ENCODE measurements around the gene FXYD4. TPM values are rescaled to one million over a fixed set of nuclear protein-coding genes. Genes with fewer than 3 reads are reported as not detected.

FXYD4 gene
- total and polyA plus RNA-seq, 2 experiments from 2014 or later = 0.19 to 0.80 TPM

DNA sequence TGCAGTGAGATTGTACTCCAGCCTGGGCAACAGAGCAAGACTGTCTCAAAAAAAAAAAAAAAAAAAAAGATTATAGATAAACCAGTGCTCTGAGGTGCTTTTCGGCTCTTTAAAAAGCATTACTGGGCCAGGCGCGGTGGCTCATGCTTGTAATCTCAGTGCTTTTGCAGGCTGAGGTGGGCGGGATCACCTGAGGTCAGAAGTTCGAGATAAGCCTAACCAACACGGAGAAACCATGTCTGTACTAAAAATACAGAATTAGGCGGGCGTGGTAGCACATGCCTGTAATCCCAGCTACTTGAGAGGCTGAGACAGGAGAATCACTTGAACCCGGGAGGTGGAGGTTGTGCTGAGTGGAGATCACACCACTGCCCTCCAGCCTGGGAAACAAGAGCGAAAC lies 44.1 kb downstream of the FXYD4 start:
- Histone ChIP-seq H3K4me1 (ENCODE audit: insufficient read depth) (peaks cover 5% of the 10 kb centered on the region), H3K4me2 (no peak overlapping the region), H3K9me2 (replicated peaks; ENCODE audit: insufficient read depth) (no peaks in the 10 kb centered on the region), H3K79me2 (no peaks in the 10 kb centered on the region), H2AFZ (no peak overlapping the region), H3K9me3 (ENCODE audit: low read depth) (no peaks in the 10 kb centered on the region), H4K20me1 (ENCODE audit: insufficient read depth, poor library complexity, severe bottlenecking) (no peaks in the 10 kb centered on the region), H3K4me3 (no peak overlapping the region), H3K27ac (no peak overlapping the region), H3K36me3 (replicated peaks; ENCODE audit: insufficient read depth, low read depth) (no peaks in the 10 kb centered on the region), H3K27me3 (no peaks in the 10 kb centered on the region)
- DNase-seq (ENCODE audit: low spot score) = no peak
- 67% methylated on average over 9 of the region's 10 CpGs for WGBS (ENCODE audit: low lambda C conversion rate, missing lambda C conversion rate)
- TF ChIP-seq EZH2 (IDR thresholded peaks at IDR 0.05; ENCODE audit: borderline replicate concordance) = no peak
- TF ChIP-seq, protein P1, sequence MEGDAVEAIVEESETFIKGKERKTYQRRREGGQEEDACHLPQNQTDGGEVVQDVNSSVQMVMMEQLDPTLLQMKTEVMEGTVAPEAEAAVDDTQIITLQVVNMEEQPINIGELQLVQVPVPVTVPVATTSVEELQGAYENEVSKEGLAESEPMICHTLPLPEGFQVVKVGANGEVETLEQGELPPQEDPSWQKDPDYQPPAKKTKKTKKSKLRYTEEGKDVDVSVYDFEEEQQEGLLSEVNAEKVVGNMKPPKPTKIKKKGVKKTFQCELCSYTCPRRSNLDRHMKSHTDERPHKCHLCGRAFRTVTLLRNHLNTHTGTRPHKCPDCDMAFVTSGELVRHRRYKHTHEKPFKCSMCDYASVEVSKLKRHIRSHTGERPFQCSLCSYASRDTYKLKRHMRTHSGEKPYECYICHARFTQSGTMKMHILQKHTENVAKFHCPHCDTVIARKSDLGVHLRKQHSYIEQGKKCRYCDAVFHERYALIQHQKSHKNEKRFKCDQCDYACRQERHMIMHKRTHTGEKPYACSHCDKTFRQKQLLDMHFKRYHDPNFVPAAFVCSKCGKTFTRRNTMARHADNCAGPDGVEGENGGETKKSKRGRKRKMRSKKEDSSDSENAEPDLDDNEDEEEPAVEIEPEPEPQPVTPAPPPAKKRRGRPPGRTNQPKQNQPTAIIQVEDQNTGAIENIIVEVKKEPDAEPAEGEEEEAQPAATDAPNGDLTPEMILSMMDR (IDR thresholded peaks at IDR 0.05; ENCODE audit: poor library complexity) = no peak
- no peak for TF ChIP-seq EZH2phosphoT487 (IDR thresholded peaks at IDR 0.05; ENCODE audit: low read depth, severe bottlenecking, unreplicated experiment)

DNA sequence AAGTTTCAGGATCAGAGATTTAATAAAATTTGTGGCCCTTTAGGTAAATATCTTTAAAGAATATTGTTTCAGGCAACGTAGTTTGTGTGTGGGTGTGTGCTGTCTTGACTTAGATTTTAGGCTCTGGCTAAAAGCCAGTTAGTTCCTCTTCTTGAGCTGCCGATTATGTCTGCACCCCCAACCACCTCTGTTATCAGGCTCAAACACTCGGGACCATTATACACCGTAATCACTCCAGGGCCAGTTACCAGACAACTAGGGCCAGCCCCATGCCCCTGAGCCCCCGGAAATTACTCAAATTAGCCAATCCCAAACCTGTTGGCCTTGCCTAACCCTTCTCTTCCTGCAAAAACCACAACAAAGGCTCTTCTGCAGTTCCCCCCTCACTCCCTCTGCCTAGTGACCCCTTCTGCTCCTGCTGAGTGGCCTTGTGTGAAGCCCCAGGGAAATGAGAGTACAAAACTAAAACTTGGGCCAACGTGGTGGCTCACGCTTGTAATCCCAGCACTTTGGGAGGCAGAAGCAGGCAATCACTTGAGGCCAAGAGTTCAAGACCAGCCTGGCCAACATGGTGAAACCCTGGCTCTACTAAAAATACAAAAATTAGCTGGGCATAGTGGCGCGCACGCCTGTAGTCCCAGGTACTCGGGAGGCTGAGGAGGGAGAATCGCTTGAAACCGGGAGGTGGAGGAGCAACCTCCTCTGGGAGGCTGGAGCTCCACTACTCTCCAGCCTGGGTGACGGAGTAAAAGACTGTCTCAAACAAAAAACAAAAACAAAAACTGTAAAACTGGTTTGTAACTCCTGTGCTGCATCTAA lies 46.7 kb downstream of the FXYD4 start:
- no peaks in the 10 kb centered on the region for H3K36me3 ChIP-seq (replicated peaks; ENCODE audit: insufficient read depth, low read depth)
- no peak overlapping the region for H3K4me2 ChIP-seq
- H3K27me3 ChIP-seq = no peaks in the 10 kb centered on the region
- 79% methylated on average over 14 of the region's 14 CpGs for WGBS (ENCODE audit: low lambda C conversion rate, missing lambda C conversion rate)
- H3K9me2 ChIP-seq (replicated peaks; ENCODE audit: insufficient read depth) = no peaks in the 10 kb centered on the region
- no peak overlapping the region for H3K4me3 ChIP-seq
- no peaks in the 10 kb centered on the region for H4K20me1 ChIP-seq (ENCODE audit: insufficient read depth, poor library complexity, severe bottlenecking)
- no peaks in the 10 kb centered on the region for H3K9me3 ChIP-seq (ENCODE audit: low read depth)
- DNase-seq (ENCODE audit: low spot score) = no peak
- peaks cover 14% of the 10 kb centered on the region for H3K4me1 ChIP-seq (ENCODE audit: insufficient read depth)
- H3K79me2 ChIP-seq = no peaks in the 10 kb centered on the region
- no peak overlapping the region for H2AFZ ChIP-seq
- H3K27ac ChIP-seq = no peak overlapping the region
- TF ChIP-seq EZH2 (IDR thresholded peaks at IDR 0.05; ENCODE audit: borderline replicate concordance) (no peak), EZH2phosphoT487 (IDR thresholded peaks at IDR 0.05; ENCODE audit: low read depth, severe bottlenecking, unreplicated experiment) (no peak)

DNA sequence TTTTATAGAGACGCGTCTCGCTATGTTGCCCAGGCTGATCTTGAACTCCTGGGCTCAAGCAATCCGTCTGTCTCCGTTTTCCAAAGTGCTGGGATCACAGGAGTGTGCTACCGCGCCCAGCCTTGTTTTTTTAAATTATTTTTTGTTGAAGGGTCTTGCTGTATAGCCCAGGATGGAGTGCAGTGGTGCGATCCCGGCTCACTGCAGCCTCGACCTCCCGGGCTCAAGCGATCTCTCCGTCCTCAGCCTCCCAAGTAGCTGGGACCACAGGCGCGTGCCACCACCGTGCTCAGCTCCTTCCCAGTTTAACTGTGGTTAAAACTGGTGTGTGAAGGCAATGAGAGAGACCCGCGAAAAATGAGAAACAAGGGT lies 48.5 kb downstream of the FXYD4 start:
- H3K36me3 ChIP-seq (replicated peaks; ENCODE audit: insufficient read depth, low read depth) = no peaks in the 10 kb centered on the region
- H3K79me2 ChIP-seq = no peaks in the 10 kb centered on the region
- peaks cover 14% of the 10 kb centered on the region for H3K4me1 ChIP-seq (ENCODE audit: insufficient read depth)
- no peaks in the 10 kb centered on the region for H3K27me3 ChIP-seq
- H3K9me2 ChIP-seq (replicated peaks; ENCODE audit: insufficient read depth) = no peaks in the 10 kb centered on the region
- no peaks in the 10 kb centered on the region for H3K9me3 ChIP-seq (ENCODE audit: low read depth)
- H3K4me2 ChIP-seq = peak overlapping the region; percentile 88
- no peaks in the 10 kb centered on the region for H4K20me1 ChIP-seq (ENCODE audit: insufficient read depth, poor library complexity, severe bottlenecking)
- DNase-seq (ENCODE audit: low spot score) = no peak
- peak overlapping the region; percentile 99 for H3K27ac ChIP-seq
- WGBS (ENCODE audit: low lambda C conversion rate, missing lambda C conversion rate) = 87% methylated on average over 18 of the region's 18 CpGs
- TF ChIP-seq EZH2 (IDR thresholded peaks at IDR 0.05; ENCODE audit: borderline replicate concordance) (no peak), EZH2phosphoT487 (IDR thresholded peaks at IDR 0.05; ENCODE audit: low read depth, severe bottlenecking, unreplicated experiment) (no peak)
- TF ChIP-seq, protein P1 (IDR thresholded peaks at IDR 0.05; ENCODE audit: poor library complexity) = no peak
- H2AFZ ChIP-seq = peak overlapping the region; percentile 90
- H3K4me3 ChIP-seq = peak overlapping the region; percentile 27

Data from hepatocyte (in vitro differentiated cells).